A549 (cell line): ENCODE measurements around the gene TTBK2. TPM values are rescaled to one million over a fixed set of nuclear protein-coding genes. Genes with fewer than 3 reads are reported as not detected.

Source experiments
- ATAC-seq, 2 experiments: fragments of 200-7000 bp in 1 of 2; fragments of >200 bp in 1 of 2; cut with Nextera tagmentation in 1 of 2; cut with Tn5 transposase in 1 of 2; 3 replicates each; pipeline versions ENCODE4 v1.8.0 to v1.9.1; 2018 to 2020; ENCODE audit warnings: mild to moderate bottlenecking in 1 of 2, moderate library complexity in 1 of 2
- CTCF ChIA-PET: fragments of 300-600 bp; sonication (Branson Sonifier 250); formaldehyde crosslinking; extraction: SDS; loops from one replicate; lab custom pipeline; 2021; ENCODE audit warnings: antibody characterized with exemption, inconsistent platforms; lab: Yijun Ruan, JAX
- POLR2A ChIA-PET: fragments of 350-600 bp; formaldehyde crosslinking; extraction: SDS; loops from one replicate; lab custom pipeline; 2021; ENCODE audit warnings: antibody characterized with exemption, inconsistent platforms; lab: Yijun Ruan, JAX
- DNase-seq, 2 experiments: peaks; one replicate each; pipeline versions ENCODE4 v3.0.0 to v3.0.0-alpha.2; 2011 to 2016; ENCODE audit warnings: low read depth in 1 of 2, low spot score in 1 of 2
- FAIRE-seq: peaks from 2 replicates; lab custom pipeline; 2011; peaks lifted over from hg19 to GRCh38; lab: Jason Lieb, UNC
- H3K27ac ChIP-seq, 2 experiments: fragments of >200 bp; sonication (Bioruptor Twin); formaldehyde crosslinking; 3 replicates each; pipeline ENCODE4 v1.5.1; 2016 to 2017
- H3K4me1 ChIP-seq: fragments of >200 bp; sonication (Bioruptor Twin); formaldehyde crosslinking; 3 replicates; pipeline ENCODE4 v1.6.1; 2016
- H3K4me2 ChIP-seq: fragments of >200 bp; sonication (Bioruptor Twin); formaldehyde crosslinking; 3 replicates; pipeline ENCODE4 v1.6.1; 2016
- H3K4me3 ChIP-seq: fragments of >200 bp; sonication (Bioruptor Twin); formaldehyde crosslinking; 3 replicates; pipeline ENCODE4 v1.5.1; 2016
- H3K9me3 ChIP-seq: fragments of >200 bp; sonication (Bioruptor Twin); formaldehyde crosslinking; 3 replicates; pipeline ENCODE4 v1.6.1; 2016
- CBX2 ChIP-seq: fragments of 200-600 bp; sonication (generic); IDR thresholded peaks from 2 replicates; pipeline ENCODE4 v1.6.1; 2016; ENCODE audit warnings: low read depth, mild to moderate bottlenecking, borderline replicate concordance
- CBX8 ChIP-seq: fragments of 200-600 bp; sonication (generic); IDR thresholded peaks from 2 replicates; pipeline ENCODE4 v1.6.1; 2016
- CEBPB ChIP-seq, 2 experiments: fragments of >200 bp in 1 of 2; sonication (Bioruptor Twin) in 1 of 2; formaldehyde crosslinking in 1 of 2; IDR thresholded peaks; 2 replicates each; pipeline ENCODE4 v1.6.1; 2012 to 2016
- CHD2 ChIP-seq: fragments of 150-350 bp; IDR thresholded peaks from 2 replicates; pipeline ENCODE4 v1.6.1; 2014; ENCODE audit warnings: low read length; ENCODE audit not compliant: partially characterized antibody
- EHF ChIP-seq: fragments of 250-450 bp; sonication (Bioruptor Pico); IDR thresholded peaks from 2 replicates; pipeline ENCODE4 v1.5.0; 2020; ENCODE audit warnings: mild to moderate bottlenecking
- FOSB ChIP-seq: fragments of 250-450 bp; sonication (Bioruptor Pico); IDR thresholded peaks from 2 replicates; pipeline ENCODE4 v1.5.0; 2020; ENCODE audit warnings: mild to moderate bottlenecking, moderate library complexity
- FOXS1 ChIP-seq: fragments of 250-450 bp; sonication (Bioruptor Pico); IDR thresholded peaks from 2 replicates; pipeline ENCODE4 v1.5.0; 2020; ENCODE audit warnings: mild to moderate bottlenecking, moderate library complexity
- GATA3 ChIP-seq: IDR thresholded peaks from 2 replicates; pipeline ENCODE4 v1.6.1; 2012; ENCODE audit warnings: borderline replicate concordance
- HDAC2 ChIP-seq: fragments of 200-600 bp; sonication (generic); IDR thresholded peaks from 2 replicates; pipeline ENCODE4 v1.6.1; 2016
- HEYL ChIP-seq: fragments of 250-450 bp; sonication (Bioruptor Pico); IDR thresholded peaks from 2 replicates; pipeline ENCODE4 v1.8.0; 2021; ENCODE audit warnings: mild to moderate bottlenecking, moderate library complexity
- HOXB13 ChIP-seq: fragments of 250-450 bp; sonication (Bioruptor Pico); IDR thresholded peaks from 2 replicates; pipeline ENCODE4 v1.5.0; 2020; ENCODE audit warnings: low read depth, mild to moderate bottlenecking, moderate library complexity
- MAFK ChIP-seq: fragments of 450-650 bp; IDR thresholded peaks from 2 replicates; pipeline ENCODE4 v1.6.1; 2014; ENCODE audit not compliant: partially characterized antibody
- MYC ChIP-seq: IDR thresholded peaks from 2 replicates; pipeline ENCODE4 v1.6.1; 2012; ENCODE audit warnings: mild to moderate bottlenecking, inconsistent platforms, low read length, improper control_type of control experiment, borderline replicate concordance
- NFE2L2 ChIP-seq: fragments of 150-350 bp; conservative IDR thresholded peaks from 2 replicates; pipeline ENCODE4 v1.6.1; 2014; ENCODE audit warnings: low read length
- POLR2A ChIP-seq: IDR thresholded peaks from 2 replicates; pipeline ENCODE4 v1.6.1; 2012; ENCODE audit warnings: mild to moderate bottlenecking, low read length
- POLR2AphosphoS2 ChIP-seq: conservative IDR thresholded peaks from 2 replicates; pipeline ENCODE4 v1.6.1; 2012; ENCODE audit warnings: low read length, improper control_type of control experiment, inconsistent platforms
- RARB ChIP-seq: fragments of 250-450 bp; sonication (Bioruptor Pico); IDR thresholded peaks from 2 replicates; pipeline ENCODE4 v1.8.0; 2021; ENCODE audit warnings: mild to moderate bottlenecking, moderate library complexity
- RNF2 ChIP-seq: fragments of 200-600 bp; sonication (generic); IDR thresholded peaks from 2 replicates; pipeline ENCODE4 v1.6.1; 2016; ENCODE audit warnings: low read depth, mild to moderate bottlenecking, antibody characterized with exemption, moderate library complexity, borderline replicate concordance
- SREBF2 ChIP-seq: fragments of 450-650 bp; IDR thresholded peaks from 2 replicates; pipeline ENCODE4 v1.6.1; 2014; ENCODE audit warnings: mild to moderate bottlenecking, moderate library complexity
- TFCP2L1 ChIP-seq: fragments of 250-450 bp; sonication (Bioruptor Pico); IDR thresholded peaks from 2 replicates; pipeline ENCODE4 v1.5.0; 2021; ENCODE audit warnings: mild to moderate bottlenecking
- ZC3H11A ChIP-seq: fragments of 450-650 bp; IDR thresholded peaks from 2 replicates; pipeline ENCODE4 v1.6.1; 2014; ENCODE audit warnings: antibody characterized with exemption, mild to moderate bottlenecking
- WGBS: methylation state at CpG from one replicate; pipeline ENCODE4 v1.1.6; 2017; ENCODE audit errors: missing lambda C conversion rate; 5-methylcytosine and 5-hydroxymethylcytosine counted together
- polyA plus RNA-seq, 4 experiments: library from polyadenylated mRNA; depleted of rRNA in 3 of 4; stranded (reverse); fragments of >200 nt; fragmentation: RNase III in 1 of 4; extraction: RNeasy Plus Mini Kit Qiagen cat#74134 plus additional on column Dnase treatment in 1 of 4; gene quantifications; 2 replicates in 3 of 4; 3 replicates in 1 of 4; pipeline ENCODE4 v1.2.3, GENCODE V29; 2011 to 2017
- TF ChIP-seq, protein P1 (sequence below): fragments of 200-600 bp; sonication (generic); IDR thresholded peaks from 2 replicates; pipeline ENCODE4 v1.6.1; 2016; ENCODE audit warnings: antibody characterized with exemption, mild to moderate bottlenecking, moderate library complexity
- TF ChIP-seq, protein P2 (sequence below): IDR thresholded peaks from 2 replicates; pipeline ENCODE4 v1.6.1; 2012
- TF ChIP-seq, protein P3 (sequence below): fragments of >200 bp; sonication (Bioruptor Twin); formaldehyde crosslinking; IDR thresholded peaks from 3 replicates; pipeline ENCODE4 v1.6.1; 2016
- TF ChIP-seq, protein P4 (sequence below): fragments of 250-450 bp; sonication (Bioruptor Pico); IDR thresholded peaks from 2 replicates; pipeline ENCODE4 v1.5.0; 2020; ENCODE audit warnings: low read depth, mild to moderate bottlenecking, moderate library complexity

TTBK2 gene
- polyA plus RNA-seq, 2 of the 4 experiments (the other 2 are of a cell fraction): 2.3 to 5.6 TPM

DNA sequence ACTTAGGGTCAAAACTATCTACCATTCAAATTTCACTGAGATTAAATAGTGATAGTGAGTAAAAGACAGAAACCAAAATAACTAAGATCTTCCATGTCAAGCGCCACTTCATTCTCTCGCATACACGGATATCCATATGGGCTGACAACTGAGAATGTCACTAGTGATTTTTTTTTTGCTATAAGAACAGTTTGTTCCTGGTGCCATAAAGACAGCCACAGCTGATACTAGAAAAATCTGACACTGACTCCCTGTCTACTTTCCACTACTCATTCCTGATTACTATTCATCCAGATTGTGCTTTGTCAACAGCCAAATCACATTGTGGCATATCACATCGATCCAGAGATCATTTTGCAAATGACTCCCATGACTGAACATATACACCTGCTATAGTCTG lies 137.9 kb downstream of the TTBK2 start (continued):
- no peak for TF ChIP-seq CBX2
- TF ChIP-seq FOSB (CRISPR knock-in tag): no peak
- no peak for TF ChIP-seq CHD2
- TF ChIP-seq RARB (CRISPR knock-in tag): no peak
- no peak for TF ChIP-seq SREBF2
- TF ChIP-seq, protein P1, sequence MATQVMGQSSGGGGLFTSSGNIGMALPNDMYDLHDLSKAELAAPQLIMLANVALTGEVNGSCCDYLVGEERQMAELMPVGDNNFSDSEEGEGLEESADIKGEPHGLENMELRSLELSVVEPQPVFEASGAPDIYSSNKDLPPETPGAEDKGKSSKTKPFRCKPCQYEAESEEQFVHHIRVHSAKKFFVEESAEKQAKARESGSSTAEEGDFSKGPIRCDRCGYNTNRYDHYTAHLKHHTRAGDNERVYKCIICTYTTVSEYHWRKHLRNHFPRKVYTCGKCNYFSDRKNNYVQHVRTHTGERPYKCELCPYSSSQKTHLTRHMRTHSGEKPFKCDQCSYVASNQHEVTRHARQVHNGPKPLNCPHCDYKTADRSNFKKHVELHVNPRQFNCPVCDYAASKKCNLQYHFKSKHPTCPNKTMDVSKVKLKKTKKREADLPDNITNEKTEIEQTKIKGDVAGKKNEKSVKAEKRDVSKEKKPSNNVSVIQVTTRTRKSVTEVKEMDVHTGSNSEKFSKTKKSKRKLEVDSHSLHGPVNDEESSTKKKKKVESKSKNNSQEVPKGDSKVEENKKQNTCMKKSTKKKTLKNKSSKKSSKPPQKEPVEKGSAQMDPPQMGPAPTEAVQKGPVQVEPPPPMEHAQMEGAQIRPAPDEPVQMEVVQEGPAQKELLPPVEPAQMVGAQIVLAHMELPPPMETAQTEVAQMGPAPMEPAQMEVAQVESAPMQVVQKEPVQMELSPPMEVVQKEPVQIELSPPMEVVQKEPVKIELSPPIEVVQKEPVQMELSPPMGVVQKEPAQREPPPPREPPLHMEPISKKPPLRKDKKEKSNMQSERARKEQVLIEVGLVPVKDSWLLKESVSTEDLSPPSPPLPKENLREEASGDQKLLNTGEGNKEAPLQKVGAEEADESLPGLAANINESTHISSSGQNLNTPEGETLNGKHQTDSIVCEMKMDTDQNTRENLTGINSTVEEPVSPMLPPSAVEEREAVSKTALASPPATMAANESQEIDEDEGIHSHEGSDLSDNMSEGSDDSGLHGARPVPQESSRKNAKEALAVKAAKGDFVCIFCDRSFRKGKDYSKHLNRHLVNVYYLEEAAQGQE: no peak
- TF ChIP-seq, all 56 proteins: peak for 0

DNA sequence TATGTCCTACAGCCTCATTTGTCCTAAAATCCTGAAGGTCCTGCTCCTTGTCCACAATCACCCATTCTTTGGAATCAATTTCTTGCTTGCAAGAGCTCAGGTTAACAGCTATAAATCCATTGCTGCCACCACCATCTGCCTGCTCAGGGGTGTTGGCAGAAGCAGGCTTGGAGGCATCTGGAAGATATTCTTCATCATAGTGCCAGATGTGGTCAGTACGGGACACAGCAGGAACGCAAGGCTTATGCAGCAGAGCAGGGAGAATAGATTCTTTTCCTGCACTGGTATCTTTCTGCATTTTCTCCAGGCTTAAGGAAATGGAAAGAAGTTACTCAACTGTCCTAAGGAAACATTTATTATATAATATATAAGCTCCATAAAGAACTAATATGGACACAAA lies 145.2 kb downstream of the TTBK2 start:
- DNase-seq (no peak), FAIRE-seq (no peak), ATAC-seq (no peak)
- Histone ChIP-seq H3K9me3 (no peaks in the 10 kb centered on the region), H3K4me3 (no peak overlapping the region), H3K4me1 (no peaks in the 10 kb centered on the region), H3K4me2 (no peak overlapping the region), H3K27ac (no peak overlapping the region)
- 93% methylated on average over 2 of the region's 2 CpGs for WGBS
- ChIA-PET CTCF (no interaction called here), POLR2A (no interaction called here)
- no peak for TF ChIP-seq CEBPB (IDR thresholded peaks at IDR 0.05)
- no peak for TF ChIP-seq HOXB13 (CRISPR knock-in tag)
- TF ChIP-seq SREBF2: no peak
- TF ChIP-seq CHD2: no peak
- no peak for TF ChIP-seq EHF (CRISPR knock-in tag)
- TF ChIP-seq, protein P2, sequence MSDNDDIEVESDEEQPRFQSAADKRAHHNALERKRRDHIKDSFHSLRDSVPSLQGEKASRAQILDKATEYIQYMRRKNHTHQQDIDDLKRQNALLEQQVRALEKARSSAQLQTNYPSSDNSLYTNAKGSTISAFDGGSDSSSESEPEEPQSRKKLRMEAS: no peak
- no peak for TF ChIP-seq MAFK
- TF ChIP-seq RNF2: no peak
- TF ChIP-seq TFCP2L1 (CRISPR knock-in tag): no peak
- TF ChIP-seq GATA3: no peak
- no peak for TF ChIP-seq CBX2
- TF ChIP-seq NFE2L2: no peak
- TF ChIP-seq FOXS1 (CRISPR knock-in tag): no peak
- no peak for TF ChIP-seq HDAC2

DNA sequence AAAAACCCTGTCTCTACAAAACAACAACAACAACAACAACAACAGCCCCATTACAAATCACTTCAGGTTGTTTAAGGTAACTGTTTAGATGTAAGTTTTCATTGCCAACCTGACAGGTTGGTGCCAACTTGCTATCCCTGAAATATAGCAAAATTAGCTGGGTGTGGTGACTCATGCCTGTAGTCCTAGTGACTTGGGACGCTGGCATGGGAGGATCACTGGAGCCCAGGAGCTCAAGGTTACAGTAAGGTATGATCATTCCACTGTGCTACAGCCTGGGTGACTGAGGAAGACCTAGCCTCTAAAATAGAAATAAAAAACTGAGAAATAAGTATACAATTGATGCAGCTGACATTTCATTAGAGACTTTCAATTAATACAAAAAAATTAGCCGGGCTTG lies 147.7 kb downstream of the TTBK2 start:
- no peak overlapping the region for H3K27ac ChIP-seq
- ATAC-seq: no peak
- WGBS: 71% methylated on average over 2 of the region's 2 CpGs
- TF ChIP-seq POLR2AphosphoS2 (no peak), CBX8 (no peak), EHF (CRISPR knock-in tag) (no peak), POLR2A (no peak), MYC (no peak), ZC3H11A (no peak), HEYL (CRISPR knock-in tag) (no peak), MAFK (no peak)
- TF ChIP-seq, protein P3, sequence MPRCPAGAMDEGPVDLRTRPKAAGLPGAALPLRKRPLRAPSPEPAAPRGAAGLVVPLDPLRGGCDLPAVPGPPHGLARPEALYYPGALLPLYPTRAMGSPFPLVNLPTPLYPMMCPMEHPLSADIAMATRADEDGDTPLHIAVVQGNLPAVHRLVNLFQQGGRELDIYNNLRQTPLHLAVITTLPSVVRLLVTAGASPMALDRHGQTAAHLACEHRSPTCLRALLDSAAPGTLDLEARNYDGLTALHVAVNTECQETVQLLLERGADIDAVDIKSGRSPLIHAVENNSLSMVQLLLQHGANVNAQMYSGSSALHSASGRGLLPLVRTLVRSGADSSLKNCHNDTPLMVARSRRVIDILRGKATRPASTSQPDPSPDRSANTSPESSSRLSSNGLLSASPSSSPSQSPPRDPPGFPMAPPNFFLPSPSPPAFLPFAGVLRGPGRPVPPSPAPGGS: no peak
- TF ChIP-seq, protein P2: no peak
- TF ChIP-seq, protein P4, sequence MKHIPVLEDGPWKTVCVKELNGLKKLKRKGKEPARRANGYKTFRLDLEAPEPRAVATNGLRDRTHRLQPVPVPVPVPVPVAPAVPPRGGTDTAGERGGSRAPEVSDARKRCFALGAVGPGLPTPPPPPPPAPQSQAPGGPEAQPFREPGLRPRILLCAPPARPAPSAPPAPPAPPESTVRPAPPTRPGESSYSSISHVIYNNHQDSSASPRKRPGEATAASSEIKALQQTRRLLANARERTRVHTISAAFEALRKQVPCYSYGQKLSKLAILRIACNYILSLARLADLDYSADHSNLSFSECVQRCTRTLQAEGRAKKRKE: no peak
- POLR2A ChIA-PET: no interaction called here
- FAIRE-seq: no peak
- no peak for DNase-seq
- no peak overlapping the region for H3K4me3 ChIP-seq
- no peaks in the 10 kb centered on the region for H3K4me1 ChIP-seq
- CTCF ChIA-PET: interaction anchor here (1.2 kb wide), 1 partner anchor 17 kb away, joined by 3 read pairs; no protein-coding TSS in a partner anchor
- H3K4me2 ChIP-seq: no peak overlapping the region
- H3K9me3 ChIP-seq: no peaks in the 10 kb centered on the region
